GOT3 (cell line): ENCODE data around the gene ZNF532.
"Not testable (repeated sequence)": the region's sequence is repeated elsewhere in the genome, so short reads cannot be mapped to it uniquely, and the experiment has no call there.

ENCODE experiments used
- DNase-seq: peaks from one replicate; lab custom pipeline; 2025; ENCODE audit warnings: mixed read lengths; lab: John Stamatoyannopoulos, UW

ZNF532 gene

GRCh38 chr18:58850786-58851469 is 13.7 kb upstream of the ZNF532 start:
- DNase-seq = no peak

GRCh38 chr18:58851856-58852255 is 12.8 kb upstream of the ZNF532 start:
- no peak for DNase-seq

- DNase-seq = no peak
Measured at GRCh38 chr18:58852629-58853028, 12.0 kb upstream of the ZNF532 start.

GRCh38 chr18:58853561-58853960 is 11.1 kb upstream of the ZNF532 start:
- DNase-seq = no peak

GRCh38 chr18:58855521-58855920 is 9.2 kb upstream of the ZNF532 start:
- DNase-seq = not testable (repeated sequence)

GRCh38 chr18:58856881-58857280 is 7.8 kb upstream of the ZNF532 start:
- DNase-seq = no peak

GRCh38 chr18:58858591-58859468 is 5.8 kb upstream of the ZNF532 start:
- no peak for DNase-seq

GRCh38 chr18:58859907-58860306 is 4.8 kb upstream of the ZNF532 start:
- DNase-seq = no peak

- no peak for DNase-seq
Measured at GRCh38 chr18:58860747-58861231, 3.9 kb upstream of the ZNF532 start.

- no peak for DNase-seq
Measured at GRCh38 chr18:58861353-58861752, 3.3 kb upstream of the ZNF532 start.

GRCh38 chr18:58861861-58862301 is 2.8 kb upstream of the ZNF532 start:
- DNase-seq = no peak

GRCh38 chr18:58862356-58862755 is 2.3 kb upstream of the ZNF532 start:
- DNase-seq = no peak

GRCh38 chr18:58862851-58863538 is 1.7 kb upstream of the ZNF532 start:
- DNase-seq = no peak

GRCh38 chr18:58863539-58864145 is 1.0 kb upstream of the ZNF532 start:
- no peak for DNase-seq

- DNase-seq = no peak
Measured at GRCh38 chr18:58865033-58865590, 435 bp downstream of the ZNF532 start.

- no peak for DNase-seq
Measured at GRCh38 chr18:58865701-58866065, 1.0 kb downstream of the ZNF532 start.

GRCh38 chr18:58866066-58866772 is 1.5 kb downstream of the ZNF532 start:
- DNase-seq = no peak

GRCh38 chr18:58866773-58867150 is 2.1 kb downstream of the ZNF532 start:
- no peak for DNase-seq

GRCh38 chr18:58867281-58867961 is 2.7 kb downstream of the ZNF532 start:
- DNase-seq = no peak

GRCh38 chr18:58868440-58868839 is 3.8 kb downstream of the ZNF532 start:
- DNase-seq = no peak

GRCh38 chr18:58870130-58870529 is 5.5 kb downstream of the ZNF532 start:
- DNase-seq = no peak
